Neural cell (in vitro differentiated cells): ENCODE results near the gene BRI3. TPM values are rescaled to one million over a fixed set of nuclear protein-coding genes. Genes with fewer than 3 reads are reported as not detected.

ENCODE experiments used
- H2AFZ ChIP-seq: fragments of 200-600, 300-800 bp; sonication (generic), shearing (Covaris generic); 2 replicates; pipeline ENCODE4 v1.6.0; 2014; ENCODE audit warnings: low read depth, mild to moderate bottlenecking, antibody characterized with exemption, low read length, moderate library complexity
- H3F3A ChIP-seq: fragments of 200-600 bp; shearing (Covaris generic); 2 replicates; pipeline ENCODE4 v1.6.1; 2016; ENCODE audit warnings: mild to moderate bottlenecking, moderate library complexity, mixed read lengths, antibody characterized with exemption, low read length; ENCODE audit not compliant: insufficient read depth, poor library complexity, severe bottlenecking
- H3K27ac ChIP-seq: fragments of 200-600, 300-800 bp; sonication (generic), shearing (Covaris generic); 2 replicates; pipeline ENCODE4 v1.5.1; 2014; ENCODE audit warnings: mild to moderate bottlenecking, low read length, moderate library complexity
- H3K27me3 ChIP-seq: fragments of 300-800, 200-600 bp; sonication (generic), shearing (Covaris generic); 2 replicates; pipeline ENCODE4 v1.6.0; 2014; ENCODE audit warnings: mild to moderate bottlenecking, low read depth, low read length, moderate library complexity; ENCODE audit not compliant: insufficient read depth
- H3K36me3 ChIP-seq: fragments of 300-800, 200-600 bp; sonication (generic), shearing (Covaris generic); 2 replicates; pipeline ENCODE4 v1.5.1; 2014; ENCODE audit warnings: mild to moderate bottlenecking, antibody characterized with exemption, low read length, moderate library complexity; ENCODE audit not compliant: insufficient read depth
- H3K4me2 ChIP-seq: fragments of 300-800, 200-600 bp; sonication (generic), shearing (Covaris generic); 2 replicates; pipeline ENCODE4 v1.6.0; 2014; ENCODE audit warnings: mild to moderate bottlenecking, low read length
- H3K4me3 ChIP-seq: fragments of 300-800, 200-600 bp; sonication (generic), shearing (Covaris generic); 2 replicates; pipeline ENCODE4 v1.5.1; 2014; ENCODE audit warnings: mild to moderate bottlenecking, low read length, moderate library complexity
- H3K79me2 ChIP-seq: fragments of 200-600 bp; shearing (Covaris generic); replicated peaks from 2 replicates; pipeline ENCODE4 v1.6.0; 2014; ENCODE audit warnings: mild to moderate bottlenecking, low read length, moderate library complexity; ENCODE audit not compliant: insufficient read depth
- H3K9ac ChIP-seq: fragments of 300-800, 200-600 bp; sonication (generic), shearing (Covaris generic); 2 replicates; pipeline ENCODE4 v1.6.1; 2016; ENCODE audit warnings: mild to moderate bottlenecking, low read length, mixed read lengths
- H3K9me2 ChIP-seq: fragments of 200-600 bp; shearing (Covaris generic); 2 replicates; pipeline ENCODE4 v1.6.1; 2016; ENCODE audit warnings: mild to moderate bottlenecking, low read length, mixed read lengths; ENCODE audit not compliant: insufficient read depth
- H3K9me3 ChIP-seq: fragments of 200-600, 300-800 bp; sonication (generic), shearing (Covaris generic); 2 replicates; pipeline ENCODE4 v1.6.1; 2016; ENCODE audit warnings: mild to moderate bottlenecking, mixed run types, low read length, moderate library complexity, mixed read lengths
- H4K20me1 ChIP-seq: fragments of 200-600 bp; shearing (Covaris generic); 2 replicates; pipeline ENCODE4 v1.6.1; 2016; ENCODE audit warnings: mild to moderate bottlenecking, mixed run types; ENCODE audit not compliant: insufficient read depth
- CTCF ChIP-seq: fragments of 450-650 bp; IDR thresholded peaks from 2 replicates; pipeline ENCODE4 v1.5.1; 2014; ENCODE audit warnings: antibody characterized with exemption, mild to moderate bottlenecking, moderate library complexity; ENCODE audit not compliant: poor library complexity, severe bottlenecking
- EP300 ChIP-seq: fragments of 450-650 bp; conservative IDR thresholded peaks from 2 replicates; pipeline ENCODE4 v1.6.1; 2014; ENCODE audit warnings: antibody characterized with exemption, mild to moderate bottlenecking, moderate library complexity; ENCODE audit not compliant: poor library complexity, severe bottlenecking
- EZH2 ChIP-seq: fragments of 200-600, 300-800 bp; shearing (Covaris generic), sonication (generic); IDR thresholded peaks from 2 replicates; pipeline ENCODE4 v1.6.1; 2014; ENCODE audit warnings: antibody characterized with exemption, low read length, borderline replicate concordance, mild to moderate bottlenecking; ENCODE audit not compliant: insufficient read depth, poor library complexity, severe bottlenecking
- MXI1 ChIP-seq: fragments of 450-650 bp; conservative IDR thresholded peaks from 2 replicates; pipeline ENCODE4 v1.6.1; 2014; ENCODE audit warnings: antibody characterized with exemption, mild to moderate bottlenecking; ENCODE audit not compliant: poor library complexity, severe bottlenecking
- POLR2AphosphoS5 ChIP-seq: IDR thresholded peaks from 2 replicates; pipeline ENCODE4 v1.6.1; 2012
- RAD21 ChIP-seq: fragments of 450-650 bp; conservative IDR thresholded peaks from 2 replicates; pipeline ENCODE4 v1.6.1; 2014; ENCODE audit warnings: antibody characterized with exemption, mild to moderate bottlenecking, moderate library complexity
- REST ChIP-seq: IDR thresholded peaks from 2 replicates; pipeline ENCODE4 v1.6.1; 2012; ENCODE audit warnings: borderline replicate concordance
- SMC3 ChIP-seq: fragments of 450-650 bp; conservative IDR thresholded peaks from 2 replicates; pipeline ENCODE4 v1.6.1; 2014; ENCODE audit warnings: antibody characterized with exemption, mild to moderate bottlenecking, moderate library complexity; ENCODE audit not compliant: poor library complexity
- TAF1 ChIP-seq: IDR thresholded peaks from 2 replicates; pipeline ENCODE4 v1.6.1; 2012; ENCODE audit warnings: low read depth
- polyA plus RNA-seq: library from polyadenylated mRNA; depleted of rRNA; stranded (reverse); fragments of >200 nt; gene quantifications from 2 replicates; pipeline ENCODE4 v1.2.3, GENCODE V29; 2014

Gene BRI3
- polyA plus RNA-seq, 1 donor from 2014 or later, result 55.6 TPM

GRCh38 chr7:98236355-98237185 is 44.9 kb upstream of the BRI3 start:
- no peaks in the 10 kb centered on the region for H3K9me2 ChIP-seq
- H3K4me3 ChIP-seq, result no peak overlapping the region
- no peaks in the 10 kb centered on the region for H3K36me3 ChIP-seq
- no peaks in the 10 kb centered on the region for H3K79me2 ChIP-seq
- no peak overlapping the region for H3K9ac ChIP-seq
- H4K20me1 ChIP-seq, result no peaks in the 10 kb centered on the region
- no peaks in the 10 kb centered on the region for H3F3A ChIP-seq
- no peak overlapping the region for H2AFZ ChIP-seq
- H3K9me3 ChIP-seq, result no peaks in the 10 kb centered on the region
- no peak overlapping the region for H3K27ac ChIP-seq
- no peak for TF ChIP-seq MXI1
- TF ChIP-seq SMC3, result no peak
- TF ChIP-seq EP300, result no peak
- no peak for TF ChIP-seq REST
- TF ChIP-seq POLR2AphosphoS5, result no peak
- no peak for TF ChIP-seq EZH2
- no peak for TF ChIP-seq RAD21
- TF ChIP-seq CTCF, result no peak
- TF ChIP-seq TAF1, result no peak
- no peaks in the 10 kb centered on the region for H3K27me3 ChIP-seq
- H3K4me2 ChIP-seq, result no peak overlapping the region

- no peak overlapping the region for H2AFZ ChIP-seq
- H3K27me3 ChIP-seq, result no peaks in the 10 kb centered on the region
- no peak overlapping the region for H3K4me2 ChIP-seq
- no peaks in the 10 kb centered on the region for H3K9me3 ChIP-seq
- no peaks in the 10 kb centered on the region for H3K36me3 ChIP-seq
- H4K20me1 ChIP-seq, result no peaks in the 10 kb centered on the region
- H3K79me2 ChIP-seq, result no peaks in the 10 kb centered on the region
- H3F3A ChIP-seq, result no peaks in the 10 kb centered on the region
- H3K9ac ChIP-seq, result no peak overlapping the region
- H3K4me3 ChIP-seq, result no peak overlapping the region
- no peaks in the 10 kb centered on the region for H3K9me2 ChIP-seq
- no peak overlapping the region for H3K27ac ChIP-seq
- TF ChIP-seq POLR2AphosphoS5 (no peak), EP300 (no peak), MXI1 (no peak), RAD21 (no peak), CTCF (no peak), TAF1 (no peak), EZH2 (no peak)
These were observed 43.4 kb upstream of the BRI3 start for GRCh38 chr7:98238076-98238475.
